Caco-2 (cell line): Measurements from ENCODE around the gene ARHGAP8. TPM values are rescaled to one million over a fixed set of nuclear protein-coding genes. Genes with fewer than 3 reads are reported as not detected.

Experiments used
- BruUV-seq: library from RNA; stranded (reverse); fragments of 400-500 nt; replicated peaks from 2 replicates; lab custom pipeline; 2021; lab: Mats Ljungman, UMichigan
- CTCF ChIA-PET: fragments of 300-600 bp; sonication (Branson Sonifier 250); formaldehyde crosslinking; loops from one replicate; lab custom pipeline; 2022; ENCODE audit warnings: antibody characterized with exemption; lab: Charles Lee
- POLR2A ChIA-PET: fragments of 300-600 bp; sonication (Branson Sonifier 250); formaldehyde crosslinking; loops from one replicate; lab custom pipeline; 2022; ENCODE audit warnings: antibody characterized with exemption; lab: Charles Lee
- DNase-seq, 2 experiments: peaks; one replicate each; pipeline versions ENCODE4 v3.0.0 to v3.0.0-alpha.2; 2020 to 2022
- H3K27me3 ChIP-seq: replicated peaks from 2 replicates; pipeline ENCODE4 v1.6.0; 2011; ENCODE audit warnings: low read length; ENCODE audit not compliant: control insufficient read depth, insufficient read depth
- H3K36me3 ChIP-seq: 2 replicates; pipeline ENCODE4 v1.5.1; 2011; ENCODE audit warnings: low read length; ENCODE audit not compliant: control insufficient read depth, insufficient read depth
- H3K4me1 ChIP-seq: fragments of 250-450 bp; sonication (Bioruptor Pico); 2 replicates; pipeline ENCODE4 v1.5.1; 2020; ENCODE audit warnings: mild to moderate bottlenecking
- H3K4me3 ChIP-seq: 2 replicates; pipeline ENCODE4 v1.5.1; 2011; ENCODE audit warnings: low read depth, mild to moderate bottlenecking, control low read depth, low read length
- H3K9me3 ChIP-seq: fragments of 250-450 bp; sonication (Bioruptor Pico); 2 replicates; pipeline ENCODE4 v1.5.1; 2020; ENCODE audit warnings: mild to moderate bottlenecking, moderate library complexity
- H3K27ac Mint-ChIP-seq: one replicate; pipeline ENCODE4 v1.8.0; 2022; ENCODE audit warnings: mixed read lengths; ENCODE audit not compliant: unreplicated experiment
- H3K27me3 Mint-ChIP-seq: one replicate; pipeline ENCODE4 v1.8.0; 2022; ENCODE audit warnings: mixed read lengths; ENCODE audit not compliant: insufficient read depth, unreplicated experiment
- H3K36me3 Mint-ChIP-seq: one replicate; pipeline ENCODE4 v1.8.0; 2022; ENCODE audit warnings: mild to moderate bottlenecking, mixed read lengths; ENCODE audit not compliant: insufficient read depth, unreplicated experiment
- H3K4me1 Mint-ChIP-seq: one replicate; pipeline ENCODE4 v1.8.0; 2022; ENCODE audit warnings: low read depth, mixed read lengths; ENCODE audit not compliant: unreplicated experiment
- H3K4me3 Mint-ChIP-seq: one replicate; pipeline ENCODE4 v1.8.0; 2022; ENCODE audit warnings: mild to moderate bottlenecking, moderate library complexity, mixed read lengths; ENCODE audit not compliant: unreplicated experiment
- H3K9me3 Mint-ChIP-seq: one replicate; pipeline ENCODE4 v1.8.0; 2022; ENCODE audit warnings: mixed read lengths; ENCODE audit not compliant: unreplicated experiment
- CTCF ChIP-seq, 2 experiments: fragments of 200-600 bp in 1 of 2; IDR thresholded peaks; 1 replicate in 1 of 2; 2 replicates in 1 of 2; pipeline versions ENCODE4 v1.5.1 to v1.8.0; 2011 to 2022; ENCODE audit warnings: antibody characterized with exemption in 1 of 2, control low read depth in 1 of 2, inconsistent platforms in 1 of 2, low read depth in 1 of 2, low read length in 1 of 2, mild to moderate bottlenecking in 1 of 2, moderate library complexity in 1 of 2; ENCODE audit not compliant: insufficient read depth in 1 of 2, severe bottlenecking in 1 of 2, unreplicated experiment in 1 of 2
- intact Hi-C: fragments of 100-400 bp; cut with micrococcal nuclease; formaldehyde crosslinking; loops from one replicate; pipeline ENCODE4 v1.10.0; 2022; ENCODE audit not compliant: unreplicated experiment
- total RNA-seq: library from RNA; stranded (reverse); gene quantifications from 2 replicates; pipeline ENCODE4 v1.2.3, GENCODE V29; 2022

Gene ARHGAP8
- total RNA-seq, 1 experiment from 2014 or later, result 81.5 TPM

GRCh38 chr22:44906248-44906936 lies 154.0 kb downstream of the ARHGAP8 start:
- ChIA-PET POLR2A (no interaction called here), CTCF (no interaction called here)
- Histone ChIP-seq H3K9me3 (peaks cover 8% of the 10 kb centered on the region), H3K4me3 (no peak overlapping the region), H3K36me3 (no peaks in the 10 kb centered on the region), H3K27me3 (no peaks in the 10 kb centered on the region), H3K4me1 (no peaks in the 10 kb centered on the region)
- Mint-ChIP-seq H3K27me3 (peaks cover 18% of the 10 kb centered on the region), H3K27ac (no peak overlapping the region), H3K4me1 (no peaks in the 10 kb centered on the region), H3K9me3 (peaks cover 31% of the 10 kb centered on the region), H3K36me3 (no peaks in the 10 kb centered on the region), H3K4me3 (no peak overlapping the region)
- DNase-seq, result no peak
- no peak for TF ChIP-seq CTCF (IDR thresholded peaks at IDR 0.05; ENCODE audit: insufficient read depth in 1 of 2, low read depth in 1 of 2, low read length in 1 of 2, severe bottlenecking in 1 of 2, unreplicated experiment in 1 of 2)
- intact Hi-C loops, result no loop called here
- BruUV-seq, result no TSS peak

DNA sequence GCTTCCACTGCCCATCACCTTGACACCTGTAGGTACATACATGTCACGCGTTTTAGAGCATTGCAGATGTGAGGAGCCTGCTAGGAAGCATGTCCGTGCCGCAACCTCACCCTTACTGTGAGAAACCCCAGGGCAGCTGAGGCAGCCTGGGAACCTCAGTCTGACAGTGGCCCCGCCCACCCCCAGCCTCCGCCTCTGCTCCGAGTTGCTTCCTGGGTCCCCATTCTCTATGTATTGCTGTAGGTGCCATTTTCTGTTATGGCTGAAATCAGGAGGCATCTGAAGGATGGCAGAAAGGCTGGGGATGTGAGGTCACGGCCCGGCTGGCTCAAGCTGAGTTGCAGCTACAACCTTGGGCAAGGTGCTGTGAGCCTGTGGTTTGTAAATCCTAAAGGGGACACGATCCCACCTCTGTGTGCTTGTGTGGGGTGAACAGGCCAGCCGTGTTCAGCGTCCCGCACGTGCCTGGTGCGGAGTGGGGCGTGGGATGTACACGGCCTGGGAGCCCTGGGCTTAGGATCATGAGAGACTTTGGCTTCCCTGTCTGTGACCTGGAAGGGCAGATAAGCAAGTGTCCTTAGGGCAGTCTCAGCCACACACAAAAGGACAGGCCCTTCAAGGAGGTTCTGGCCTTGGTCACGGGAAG lies 154.7 kb downstream of the ARHGAP8 start:
- POLR2A ChIA-PET, result no interaction called here
- no peaks in the 10 kb centered on the region for H3K36me3 ChIP-seq
- intact Hi-C loops, result no loop called here
- no peaks in the 10 kb centered on the region for H3K36me3 Mint-ChIP-seq
- no peaks in the 10 kb centered on the region for H3K4me1 Mint-ChIP-seq
- no peaks in the 10 kb centered on the region for H3K27me3 ChIP-seq
- H3K4me3 ChIP-seq, result no peak overlapping the region
- peaks cover under 1% of the 10 kb centered on the region; the same call in 1 of the 2 replicates for H3K9me3 ChIP-seq
- DNase-seq, result no peak
- no peaks in the 10 kb centered on the region for H3K4me1 ChIP-seq
- CTCF ChIA-PET, result no interaction called here
- H3K4me3 Mint-ChIP-seq, result no peak overlapping the region
- no peak for TF ChIP-seq CTCF (IDR thresholded peaks at IDR 0.05; ENCODE audit: insufficient read depth in 1 of 2, low read depth in 1 of 2, low read length in 1 of 2, severe bottlenecking in 1 of 2, unreplicated experiment in 1 of 2)
- H3K27ac Mint-ChIP-seq, result no peak overlapping the region
- H3K9me3 Mint-ChIP-seq, result peaks cover 30% of the 10 kb centered on the region
- BruUV-seq, result no TSS peak
- peaks cover 18% of the 10 kb centered on the region for H3K27me3 Mint-ChIP-seq

- no peaks in the 10 kb centered on the region for H3K27me3 ChIP-seq
- H3K4me1 ChIP-seq, result no peaks in the 10 kb centered on the region
- no peaks in the 10 kb centered on the region for H3K36me3 Mint-ChIP-seq
- peaks cover 21% of the 10 kb centered on the region for H3K27me3 Mint-ChIP-seq
- H3K9me3 Mint-ChIP-seq, result peaks cover 29% of the 10 kb centered on the region
- H3K4me1 Mint-ChIP-seq, result no peaks in the 10 kb centered on the region
- DNase-seq, result no peak
- POLR2A ChIA-PET, result no interaction called here
- no peaks in the 10 kb centered on the region; the same call in 1 of the 2 replicates for H3K9me3 ChIP-seq
- TF ChIP-seq CTCF (IDR thresholded peaks at IDR 0.05; ENCODE audit: insufficient read depth in 1 of 2, low read depth in 1 of 2, low read length in 1 of 2, severe bottlenecking in 1 of 2, unreplicated experiment in 1 of 2), result no peak
- no peak overlapping the region for H3K4me3 Mint-ChIP-seq
- intact Hi-C loops, result no loop called here
- BruUV-seq, result no TSS peak
- no peaks in the 10 kb centered on the region for H3K36me3 ChIP-seq
- H3K27ac Mint-ChIP-seq, result no peak overlapping the region
- no peak overlapping the region for H3K4me3 ChIP-seq
- CTCF ChIA-PET, result no interaction called here
These were observed 155.7 kb downstream of the ARHGAP8 start for GRCh38 chr22:44907765-44908737.
